HFF-Myc (cell line): ENCODE data around the gene DIP2C.
"Not testable (repeated sequence)": the region's sequence is repeated elsewhere in the genome, so short reads cannot be mapped to it uniquely, and the experiment has no call there.

Experiments
- DNase-seq: peaks from one replicate; pipeline ENCODE4 v3.0.0-alpha.2; 2011; ENCODE audit warnings: low read depth; ENCODE audit errors: extremely low read depth
- H3K4me3 ChIP-seq: replicated peaks from 2 replicates; pipeline ENCODE4 v1.5.1; 2011; ENCODE audit warnings: low read depth, mild to moderate bottlenecking, control low read depth, low read length
- TF ChIP-seq, protein P1 (sequence below): IDR thresholded peaks from 2 replicates; pipeline ENCODE4 v1.5.1; 2012; ENCODE audit warnings: mild to moderate bottlenecking, low read depth, low read length, control low read depth; ENCODE audit errors: missing control alignments

DIP2C gene

DNA sequence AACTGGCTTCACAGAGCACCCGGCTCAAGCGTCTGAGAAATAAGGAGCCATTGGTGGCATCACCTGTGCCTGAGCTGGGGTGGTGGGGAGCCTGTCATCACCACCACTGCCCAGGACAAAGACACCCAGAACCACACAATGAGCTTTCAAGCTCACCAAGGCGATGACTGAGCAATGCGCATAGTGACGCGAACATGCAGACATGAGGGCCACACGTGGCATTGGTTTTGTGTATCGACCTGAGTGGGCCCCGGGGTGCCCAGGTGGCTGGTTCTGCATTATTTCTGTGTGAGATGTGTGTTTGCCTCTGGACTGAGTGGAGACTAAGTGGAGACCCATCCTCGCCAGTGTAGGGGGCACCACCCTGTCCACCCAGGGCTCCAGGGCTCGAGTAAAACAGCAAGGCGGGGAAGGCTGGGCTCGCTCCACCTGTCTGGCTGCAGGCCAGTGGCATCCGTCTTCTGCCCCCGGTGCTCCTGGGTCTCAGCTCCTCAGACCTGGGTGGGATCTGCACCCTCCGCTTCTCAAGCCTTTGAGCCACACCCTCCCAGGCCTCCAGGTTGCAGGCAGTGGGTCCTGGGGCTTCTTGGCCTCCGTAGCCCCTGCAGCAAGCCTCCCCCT is 92.6 kb downstream of the DIP2C start:
- DNase-seq: no peak
- no peak overlapping the region for H3K4me3 ChIP-seq
- TF ChIP-seq, protein P1, sequence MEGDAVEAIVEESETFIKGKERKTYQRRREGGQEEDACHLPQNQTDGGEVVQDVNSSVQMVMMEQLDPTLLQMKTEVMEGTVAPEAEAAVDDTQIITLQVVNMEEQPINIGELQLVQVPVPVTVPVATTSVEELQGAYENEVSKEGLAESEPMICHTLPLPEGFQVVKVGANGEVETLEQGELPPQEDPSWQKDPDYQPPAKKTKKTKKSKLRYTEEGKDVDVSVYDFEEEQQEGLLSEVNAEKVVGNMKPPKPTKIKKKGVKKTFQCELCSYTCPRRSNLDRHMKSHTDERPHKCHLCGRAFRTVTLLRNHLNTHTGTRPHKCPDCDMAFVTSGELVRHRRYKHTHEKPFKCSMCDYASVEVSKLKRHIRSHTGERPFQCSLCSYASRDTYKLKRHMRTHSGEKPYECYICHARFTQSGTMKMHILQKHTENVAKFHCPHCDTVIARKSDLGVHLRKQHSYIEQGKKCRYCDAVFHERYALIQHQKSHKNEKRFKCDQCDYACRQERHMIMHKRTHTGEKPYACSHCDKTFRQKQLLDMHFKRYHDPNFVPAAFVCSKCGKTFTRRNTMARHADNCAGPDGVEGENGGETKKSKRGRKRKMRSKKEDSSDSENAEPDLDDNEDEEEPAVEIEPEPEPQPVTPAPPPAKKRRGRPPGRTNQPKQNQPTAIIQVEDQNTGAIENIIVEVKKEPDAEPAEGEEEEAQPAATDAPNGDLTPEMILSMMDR: no peak

DNA sequence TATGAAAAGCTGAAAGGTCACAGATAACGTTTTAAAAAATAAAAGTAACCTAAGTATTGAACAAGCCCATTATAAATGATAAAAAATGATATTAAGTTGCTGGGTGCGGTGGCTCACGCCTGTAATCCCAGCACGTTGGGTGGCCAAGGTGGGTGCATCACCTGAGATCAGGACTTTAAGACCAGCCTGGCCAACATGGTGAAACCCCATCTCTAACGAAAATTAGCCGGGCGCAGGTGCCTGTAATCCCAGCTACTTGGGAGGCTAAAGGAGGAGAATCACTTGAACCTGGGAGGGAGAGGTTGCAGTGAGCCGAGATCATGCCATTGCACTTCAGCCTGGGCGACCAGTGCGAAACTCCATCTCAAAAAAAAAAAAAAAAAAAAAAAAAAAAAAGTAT is 93.3 kb downstream of the DIP2C start:
- H3K4me3 ChIP-seq: not testable (repeated sequence)

DNA sequence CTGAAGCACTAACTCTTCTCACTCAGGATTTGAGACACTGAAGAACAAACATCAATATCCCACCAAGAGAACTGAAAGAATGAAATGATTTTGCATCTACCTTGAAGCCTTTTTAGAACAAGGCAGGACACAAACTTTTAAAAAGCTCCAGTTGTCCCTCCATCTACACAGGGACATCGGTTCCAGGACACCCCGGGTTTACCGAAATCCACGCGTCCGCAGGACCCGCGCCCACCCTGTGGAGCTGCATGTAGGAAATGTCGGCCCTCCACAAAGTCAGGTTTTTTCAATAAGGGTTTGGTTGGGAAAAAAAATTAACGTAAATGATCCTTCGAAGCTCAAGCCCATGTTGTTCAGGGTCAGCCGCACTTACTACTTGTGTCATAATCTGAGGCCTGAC is 94.0 kb downstream of the DIP2C start:
- TF ChIP-seq, protein P1: no peak
- no peak for DNase-seq
- no peak overlapping the region for H3K4me3 ChIP-seq

More for the DNA sequence above, 93.3 kb downstream of the DIP2C start:
- DNase-seq: not testable (repeated sequence)

DNA sequence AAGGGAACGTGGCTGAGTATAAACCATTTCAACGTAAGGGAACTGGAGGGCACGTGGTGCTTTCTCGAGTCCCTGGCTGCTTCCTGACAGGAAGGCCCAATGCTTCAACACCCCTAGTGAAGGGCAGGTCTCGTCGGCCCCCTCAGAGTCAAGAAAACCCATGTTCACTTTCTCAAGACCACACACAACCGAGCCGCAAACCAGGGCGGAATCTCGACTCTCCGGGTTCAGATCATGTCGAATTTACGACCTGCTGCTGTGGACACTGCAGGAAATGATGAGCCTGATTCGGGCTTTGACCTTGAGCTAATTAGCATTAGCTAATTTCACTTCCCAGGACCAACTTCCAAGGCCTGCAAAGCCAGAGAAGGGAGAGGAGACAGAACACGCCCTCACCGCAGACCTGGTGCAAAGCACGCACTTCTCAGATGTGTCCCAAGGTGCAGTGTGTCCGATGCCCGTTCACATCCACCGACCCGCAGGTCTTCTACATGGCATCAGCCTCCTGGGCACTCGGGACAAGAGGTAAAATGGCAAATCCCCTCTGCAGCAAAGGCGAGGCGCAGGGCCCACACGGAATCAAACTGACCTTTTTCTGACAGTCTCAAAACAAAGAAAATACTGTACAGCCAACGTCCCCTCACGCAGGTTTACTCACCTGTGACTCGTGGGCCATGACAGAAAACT is 94.7 kb downstream of the DIP2C start:
- DNase-seq: no peak
- TF ChIP-seq, protein P1: no peak
- no peak overlapping the region for H3K4me3 ChIP-seq

DNA sequence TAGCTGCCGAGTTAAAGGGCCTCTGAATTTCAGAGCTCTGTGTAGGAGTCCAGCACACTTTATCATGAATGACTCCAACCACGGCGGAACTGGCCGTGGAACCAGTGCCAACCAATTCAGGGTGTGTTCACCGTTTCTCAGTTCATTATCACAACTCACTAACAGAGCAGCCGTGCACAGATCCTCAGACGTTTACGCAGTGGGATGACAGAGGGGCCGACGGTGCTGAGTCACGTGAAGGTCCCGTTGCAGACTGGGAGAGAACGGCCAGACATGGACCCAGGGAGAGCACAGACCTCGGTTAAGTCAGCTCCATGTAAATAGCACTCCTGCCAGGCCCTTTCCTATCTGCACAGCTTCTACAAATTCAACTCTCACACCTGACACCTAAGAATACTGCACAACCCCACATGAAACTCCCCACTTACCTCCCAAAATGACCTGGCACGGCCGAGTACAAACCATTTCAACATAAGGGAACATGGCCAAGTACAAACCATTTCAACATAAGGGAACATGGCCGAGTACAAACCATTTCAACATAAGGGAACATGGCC is 95.5 kb downstream of the DIP2C start:
- TF ChIP-seq, protein P1: no peak
- no peak for DNase-seq
- H3K4me3 ChIP-seq: no peak overlapping the region

DNA sequence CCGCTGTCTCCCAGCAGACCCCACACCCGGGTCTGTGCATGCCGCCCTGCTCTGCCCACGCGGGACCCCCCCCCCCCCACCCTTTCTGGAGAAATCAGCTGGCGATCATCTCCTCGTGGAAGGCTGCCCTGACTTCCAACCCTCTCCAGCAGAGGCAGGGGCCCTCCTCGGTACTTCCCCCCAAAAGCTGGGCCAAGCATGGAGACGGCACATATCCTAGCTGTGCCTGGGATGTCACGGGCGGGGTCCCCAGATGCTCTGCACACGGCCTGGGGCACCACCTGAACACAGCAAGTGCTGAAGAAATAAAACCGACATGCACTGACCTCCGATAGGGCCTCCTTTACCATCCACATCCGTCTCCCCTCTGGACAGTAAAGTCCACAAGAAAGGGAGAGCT is 96.0 kb downstream of the DIP2C start:
- no peak overlapping the region for H3K4me3 ChIP-seq
- TF ChIP-seq, protein P1: no peak
- no peak for DNase-seq

DNA sequence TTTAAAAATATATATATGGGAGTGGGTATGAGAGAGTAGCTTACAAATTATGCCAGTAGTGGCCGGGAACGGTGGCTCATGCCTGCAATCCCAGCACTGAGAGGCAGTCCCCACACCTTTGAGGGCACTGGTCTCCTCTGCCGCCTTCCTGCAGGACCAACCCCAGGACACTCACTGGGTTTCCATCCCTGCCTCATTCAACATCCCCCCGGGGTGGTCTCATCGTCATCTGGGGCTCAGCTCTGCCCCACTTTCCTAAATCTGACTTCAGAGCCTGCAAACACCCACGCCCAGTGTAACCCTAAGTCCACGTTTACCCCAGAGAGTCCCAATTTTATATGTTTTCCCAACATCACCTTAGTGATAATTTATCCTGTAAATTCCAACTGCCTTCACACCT is 96.5 kb downstream of the DIP2C start:
- H3K4me3 ChIP-seq: no peak overlapping the region
- TF ChIP-seq, protein P1: no peak
- no peak for DNase-seq
